Sigmoid colon (tissue), 7 donors: Measurements from ENCODE around the gene PVRIG. TPM values are rescaled to one million over a fixed set of nuclear protein-coding genes. Genes with fewer than 3 reads are reported as not detected.
A peak's percentile ranks its signal among the peaks of the same experiment; 100 is the strongest.
"Not testable (repeated sequence)": the region's sequence is repeated elsewhere in the genome, so short reads cannot be mapped to it uniquely, and the experiment has no call there.

Experiments
- DNase-seq: peaks from one replicate; pipeline ENCODE4 v3.0.0-alpha.2; 2019
- H3K27ac ChIP-seq, 4 donors: fragments of 200-600 bp; sonication (generic); one replicate each; pipeline ENCODE4 v1.5.1; 2016 to 2019; ENCODE audit warnings: mild to moderate bottlenecking in 1 of 4
- H3K27me3 ChIP-seq, 3 donors: fragments of 200-600 bp; sonication (generic); one replicate each; pipeline ENCODE4 v1.5.1; 2019; ENCODE audit warnings: mild to moderate bottlenecking in 1 of 3
- H3K36me3 ChIP-seq, 4 donors: fragments of 200-600 bp; sonication (generic); one replicate each; pipeline ENCODE4 v1.5.1; 2016 to 2019
- H3K4me1 ChIP-seq, 4 donors: fragments of 200-600 bp; sonication (generic); one replicate each; pipeline ENCODE4 v1.5.1; 2017 to 2019
- H3K4me3 ChIP-seq, 4 donors: fragments of 200-600 bp; sonication (generic); one replicate each; pipeline ENCODE4 v1.5.1; 2017 to 2019; ENCODE audit warnings: mild to moderate bottlenecking in 2 of 4, moderate library complexity in 1 of 4
- H3K9me3 ChIP-seq, 4 donors: fragments of 200-600 bp in 3 of 4; sonication (generic) in 3 of 4; one replicate each; pipeline versions ENCODE4 v1.5.1 to v1.6.1; 2013 to 2019
- CTCF ChIP-seq, 4 experiments: fragments of 450-650 bp in 3 of 4; fragments of 200-600 bp in 1 of 4; IDR thresholded peaks; one replicate each; pipeline ENCODE4 v1.5.1; 2016 to 2019; ENCODE audit warnings: antibody characterized with exemption in 4 of 4, mild to moderate bottlenecking in 3 of 4, moderate library complexity in 2 of 4
- EP300 ChIP-seq, 4 donors: sonication (generic); formaldehyde crosslinking; IDR thresholded peaks; one replicate each; pipeline ENCODE4 v1.6.1; 2017; ENCODE audit warnings: antibody characterized with exemption in 4 of 4
- POLR2A ChIP-seq, 2 donors: fragments of 450-650 bp; IDR thresholded peaks; one replicate each; pipeline ENCODE4 v1.6.1; 2016; ENCODE audit warnings: antibody characterized with exemption in 2 of 2, mild to moderate bottlenecking in 2 of 2, moderate library complexity in 2 of 2
- POLR2AphosphoS5 ChIP-seq, 4 donors: sonication (generic); formaldehyde crosslinking; IDR thresholded peaks; one replicate each; pipeline ENCODE4 v1.6.1; 2017; ENCODE audit warnings: antibody characterized with exemption in 4 of 4
- WGBS, 2 donors: extraction: QIAGEN DNeasy Blood & Tissue Kit; methylation state at CpG; one replicate each; pipeline ENCODE4 v1.1.7; 2013; 5-methylcytosine and 5-hydroxymethylcytosine counted together
- intact Hi-C: fragments of 100-400 bp; cut with DNase I; formaldehyde crosslinking; loops from one replicate; pipeline ENCODE4 v1.15.1; 2023
- polyA plus RNA-seq, 3 donors: library from polyadenylated mRNA; stranded (reverse); fragments of 200-250 nt; gene quantifications; one replicate each; pipeline ENCODE4 v1.2.3, GENCODE V29; 2013
- total RNA-seq, 4 donors: library from RNA; depleted of rRNA; stranded (reverse); fragments of >200 nt; gene quantifications; one replicate each; pipeline ENCODE4 v1.1.0, GENCODE V29; 2016
- donor health status: healthy with polysubstance abuse.
- donor health status: Bipolar disorder and iron deficiency.
- donor health status: healthy.

PVRIG gene
- total RNA-seq = under 1 TPM in 3 of 4 donors, not detected in 1; 0.16 to 0.95 (median 0.36) TPM
- 10 to 100 TPM in 1 of 3 donors, under 1 TPM in 1, not detected in 1; 0.60 to 12.0 TPM for polyA plus RNA-seq

- not testable (repeated sequence) for H3K4me1 ChIP-seq, H3K9me3 ChIP-seq, H3K27me3 ChIP-seq, H3K27ac ChIP-seq, H3K4me3 ChIP-seq
- 70 to 83% methylated on average over 26 to 27 of the region's 27 CpGs for WGBS, 2 donors
- intact Hi-C loops = loop anchor here (10.0 kb wide), 1 partner anchor 235 kb away; no protein-coding TSS in a partner anchor
- peaks cover 0 to 24% (median 0%) of the 10 kb centered on the region in 4 donors for H3K36me3 ChIP-seq
- DNase-seq = peak; percentile 60
These were observed at the start of gene PVRIG for GRCh38 chr7:100219801-100220585. TSS of gene PVRIG (plus strand) at chr7:100219949. CDS start at chr7:100219971, 22 bp downstream.

- Histone ChIP-seq H3K36me3 (no peaks in the 10 kb centered on the region), H3K9me3 (no peaks in the 10 kb centered on the region), H3K27ac (no peak overlapping the region), H3K4me3 (no peak overlapping the region), H3K27me3 (peaks cover 0 to 21% (median 13%) of the 10 kb centered on the region in 3 donors), H3K4me1 (peaks cover 0 to 36% (median 30%) of the 10 kb centered on the region in 4 donors)
- no peak for DNase-seq
- WGBS, 2 donors = 91 to 92% methylated on average over 11 of the region's 11 CpGs
- intact Hi-C loops = no loop called here
- TF ChIP-seq CTCF (IDR thresholded peaks at IDR 0.05) (no peak), POLR2AphosphoS5 (IDR thresholded peaks at IDR 0.05) (no peak), EP300 (IDR thresholded peaks at IDR 0.05) (no peak), POLR2A (IDR thresholded peaks at IDR 0.05) (no peak)
These were observed 49.5 kb upstream of the PVRIG start for GRCh38 chr7:100170101-100170897.

GRCh38 chr7:100171087-100171681 is 48.6 kb upstream of the PVRIG start:
- DNase-seq = no peak
- H3K27me3 ChIP-seq = peaks cover 0 to 21% (median 13%) of the 10 kb centered on the region in 3 donors
- no peak for TF ChIP-seq POLR2A (IDR thresholded peaks at IDR 0.05)
- no peak for TF ChIP-seq CTCF (IDR thresholded peaks at IDR 0.05)
- TF ChIP-seq POLR2AphosphoS5 (IDR thresholded peaks at IDR 0.05) = no peak
- no peak for TF ChIP-seq EP300 (IDR thresholded peaks at IDR 0.05)
- no peaks in the 10 kb centered on the region for H3K9me3 ChIP-seq
- WGBS, 2 donors = 2 to 4% methylated on average over 61 of the region's 61 CpGs
- intact Hi-C loops = no loop called here
- no peak overlapping the region for H3K27ac ChIP-seq
- no peaks in the 10 kb centered on the region for H3K36me3 ChIP-seq
- peaks cover 0 to 36% (median 30%) of the 10 kb centered on the region in 4 donors for H3K4me1 ChIP-seq
- H3K4me3 ChIP-seq = peak overlapping the region; percentile 6 to 52 (median 44)

GRCh38 chr7:100171840-100172239 is 47.9 kb upstream of the PVRIG start:
- H3K9me3 ChIP-seq = no peaks in the 10 kb centered on the region
- peaks cover 0 to 21% (median 13%) of the 10 kb centered on the region in 3 donors for H3K27me3 ChIP-seq
- H3K4me1 ChIP-seq = peaks cover 0 to 40% (median 31%) of the 10 kb centered on the region in 4 donors
- no peak for DNase-seq
- no peaks in the 10 kb centered on the region for H3K36me3 ChIP-seq
- TF ChIP-seq EP300 (IDR thresholded peaks at IDR 0.05) (no peak), POLR2A (IDR thresholded peaks at IDR 0.05) (no peak), CTCF (IDR thresholded peaks at IDR 0.05) (no peak), POLR2AphosphoS5 (IDR thresholded peaks at IDR 0.05) (no peak)
- no peak overlapping the region for H3K27ac ChIP-seq
- WGBS, 2 donors = 10 to 17% methylated on average over 22 of the region's 22 CpGs
- intact Hi-C loops = no loop called here
- H3K4me3 ChIP-seq = peak overlapping the region; percentile 6 to 52 (median 44)
